CD4-positive, alpha-beta T cell treated with Interleukin-17A for 1 hour (primary cell): ENCODE results near the gene JAKMIP1.

ENCODE experiments used
- DNase-seq: peaks from one replicate; pipeline ENCODE4 v3.0.0-alpha.2; 2020

The JAKMIP1 gene

GRCh38 chr4:6199422-6199921 lies 877 bp downstream of the JAKMIP1 start:
- DNase-seq: peak; percentile 56

- DNase-seq: peak; percentile 23
These were observed 1.5 kb downstream of the JAKMIP1 start for GRCh38 chr4:6198768-6199421.

DNA sequence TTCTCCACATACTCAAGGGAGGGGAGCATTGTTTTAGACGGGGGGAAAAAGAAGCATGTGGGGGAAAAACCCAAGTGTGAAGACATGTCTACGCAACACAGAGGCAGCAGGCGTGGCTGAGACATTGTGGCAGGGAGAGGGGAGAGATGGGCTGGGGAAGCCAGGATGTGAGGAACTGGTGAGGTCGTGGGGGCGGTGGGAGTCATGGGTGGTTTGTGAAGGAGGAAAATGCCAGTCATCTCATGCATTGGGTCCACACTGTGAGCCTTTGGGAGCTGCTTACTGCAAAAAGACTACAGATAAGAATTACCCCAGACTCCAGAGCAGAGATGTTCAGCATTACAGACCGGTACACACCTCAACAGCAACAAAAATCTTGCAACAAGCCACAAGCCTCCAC lies 2.1 kb downstream of the JAKMIP1 start:
- DNase-seq: peak; percentile 46

- DNase-seq: no peak
These were observed 2.7 kb downstream of the JAKMIP1 start for GRCh38 chr4:6197433-6198174.

GRCh38 chr4:6196871-6197270 lies 3.5 kb downstream of the JAKMIP1 start:
- no peak for DNase-seq

DNA sequence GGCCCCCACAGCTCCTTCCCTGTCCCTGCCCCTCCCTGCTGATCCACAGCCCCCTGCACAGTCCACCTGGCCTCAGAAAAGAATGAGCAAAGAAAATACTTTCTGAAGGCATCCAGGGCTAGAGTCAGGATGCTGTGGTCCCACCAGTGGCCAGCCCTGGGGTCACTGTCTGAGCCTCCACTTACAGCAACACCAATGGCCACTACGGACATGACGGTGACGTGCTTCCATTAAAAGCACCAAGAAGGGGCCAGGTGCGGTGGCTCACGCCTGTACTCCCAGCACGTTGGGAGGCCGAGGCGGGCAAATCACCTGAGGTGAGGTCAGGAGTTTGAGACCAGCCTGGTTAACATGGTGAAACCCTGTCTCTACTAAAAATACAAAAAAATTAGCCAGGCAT lies 4.0 kb downstream of the JAKMIP1 start:
- DNase-seq: no peak

- DNase-seq: no peak
These were observed 4.6 kb downstream of the JAKMIP1 start for GRCh38 chr4:6195602-6196319.

DNA sequence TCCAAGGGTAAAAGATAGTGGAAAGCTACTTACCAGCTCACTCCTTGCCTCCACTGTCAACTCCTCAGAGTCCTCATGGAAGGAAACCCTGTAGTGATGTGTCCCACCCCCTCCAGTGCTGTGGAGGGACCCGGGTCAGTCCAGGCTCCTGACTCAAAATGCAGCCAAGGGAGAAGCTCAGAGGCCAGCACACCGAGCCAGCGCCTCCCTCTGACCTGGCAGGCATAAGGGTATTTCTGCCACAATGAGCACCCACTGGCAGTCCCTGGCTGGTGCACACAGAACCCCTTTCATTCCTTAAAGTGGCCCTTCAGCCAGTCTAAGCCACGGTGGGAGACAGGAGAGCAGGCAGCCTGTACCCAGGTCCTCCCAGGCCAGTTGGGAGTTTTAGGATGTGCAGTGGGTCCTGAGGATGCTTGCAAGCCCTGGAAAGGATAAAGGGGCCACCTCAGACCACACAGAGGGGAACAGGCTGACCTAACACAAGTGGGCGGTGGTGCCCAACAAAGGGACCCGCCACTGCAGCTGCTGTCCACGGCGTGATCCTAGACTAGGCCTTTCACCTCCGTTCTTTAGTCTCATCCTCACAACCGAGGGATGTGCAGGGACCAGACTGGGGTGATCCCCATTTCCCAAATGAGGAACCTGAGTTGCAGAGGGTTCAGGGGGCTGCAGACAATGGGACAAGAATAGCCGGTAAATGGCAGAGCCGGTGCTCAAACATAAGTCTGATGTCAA lies 5.7 kb downstream of the JAKMIP1 start:
- DNase-seq: no peak

- DNase-seq: no peak
These were observed 7.0 kb downstream of the JAKMIP1 start for GRCh38 chr4:6193399-6193798.

DNA sequence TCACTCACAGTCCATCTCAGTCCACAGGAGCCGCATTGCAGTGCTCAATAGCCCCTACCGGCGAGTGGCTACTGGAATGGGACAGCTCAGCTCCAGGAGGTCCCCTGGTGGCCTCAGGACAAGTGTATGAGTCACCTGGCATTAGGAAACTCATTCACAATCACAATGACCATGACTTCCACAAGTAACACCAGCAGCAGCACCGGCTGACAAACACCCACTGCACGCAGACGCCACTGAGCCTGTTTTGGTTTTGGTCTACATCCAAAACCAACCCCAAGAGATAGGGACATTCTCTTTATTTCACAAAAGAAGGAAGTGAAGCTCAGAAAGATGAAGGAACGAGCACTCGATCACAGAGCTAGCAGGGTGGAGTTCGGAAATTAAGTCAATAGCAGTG lies 8.1 kb downstream of the JAKMIP1 start:
- DNase-seq: no peak

DNA sequence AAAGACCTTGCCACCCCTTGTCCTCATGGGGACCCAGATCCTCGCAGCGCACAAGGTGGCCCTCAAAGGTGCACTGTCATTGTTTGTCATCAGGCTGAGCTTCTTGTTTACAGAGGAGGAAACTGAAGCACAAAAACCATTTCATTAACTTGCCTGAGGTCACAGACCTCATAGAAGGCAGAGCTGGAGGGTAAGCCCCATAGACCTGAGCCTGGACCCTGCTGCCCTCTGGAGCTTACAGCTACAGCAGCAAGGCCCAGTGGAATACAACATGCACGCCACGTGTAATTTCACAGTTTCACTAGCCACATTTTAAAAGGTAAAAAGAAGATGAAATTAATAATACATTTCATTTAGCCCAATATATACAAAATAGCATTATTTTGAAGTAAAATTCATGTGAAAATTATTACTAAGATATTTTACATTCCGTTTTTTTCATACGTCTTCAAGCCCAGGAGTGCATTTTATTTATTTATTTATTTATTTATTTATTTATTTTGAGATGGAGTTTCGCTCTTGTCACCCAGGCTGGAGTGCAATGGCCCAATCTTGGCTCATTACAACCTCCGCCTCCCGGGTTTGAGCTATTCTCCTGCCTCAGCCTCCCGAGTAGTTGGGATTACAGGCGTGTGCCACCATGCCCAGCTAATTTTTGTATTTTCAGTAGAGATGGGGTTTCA lies 8.8 kb downstream of the JAKMIP1 start:
- no peak for DNase-seq

DNA sequence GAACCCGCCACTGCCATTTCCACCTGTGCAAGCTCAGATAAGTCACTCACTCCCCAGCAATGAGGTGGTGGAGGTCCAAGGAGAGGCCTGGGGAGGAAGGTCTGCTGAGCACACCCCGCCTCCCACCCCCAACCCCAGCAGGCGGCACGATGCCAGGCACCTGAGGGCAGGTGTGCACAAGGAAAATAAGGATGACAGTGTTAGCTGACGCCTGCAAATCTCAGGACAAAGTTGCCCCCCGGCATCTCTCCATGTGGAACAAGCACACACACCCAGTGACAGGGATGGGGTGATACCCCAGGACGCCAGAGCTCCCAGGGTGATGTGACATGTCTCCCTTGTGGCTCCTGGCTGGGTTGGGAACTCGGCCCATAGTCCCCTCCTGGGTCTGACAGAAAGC lies 9.9 kb downstream of the JAKMIP1 start:
- no peak for DNase-seq

GRCh38 chr4:6189511-6189910 lies 10.8 kb downstream of the JAKMIP1 start:
- no peak for DNase-seq

GRCh38 chr4:6188687-6189305 lies 11.6 kb downstream of the JAKMIP1 start:
- DNase-seq: no peak

DNA sequence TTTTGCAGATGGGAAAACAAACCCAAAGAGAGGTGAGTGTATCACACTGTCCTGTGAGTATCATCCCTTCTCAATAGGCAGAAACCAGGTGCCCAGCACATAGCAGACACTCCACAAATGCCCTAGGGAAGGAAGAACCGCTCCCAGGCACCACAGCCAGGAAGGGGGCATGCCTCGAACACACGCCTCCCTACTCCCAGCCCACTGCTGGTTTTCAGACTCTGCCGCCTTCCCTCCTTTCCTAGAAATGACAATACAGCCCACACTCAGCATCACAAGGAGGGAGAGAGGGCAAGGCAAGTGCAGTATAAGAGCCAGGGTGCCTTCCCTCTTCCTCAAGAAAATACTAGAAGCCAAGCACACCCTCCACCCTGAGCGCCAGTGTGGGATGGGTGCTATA lies 16.2 kb downstream of the JAKMIP1 start:
- DNase-seq: no peak

GRCh38 chr4:6183740-6184139 lies 16.6 kb downstream of the JAKMIP1 start:
- peak; percentile 41 for DNase-seq

DNA sequence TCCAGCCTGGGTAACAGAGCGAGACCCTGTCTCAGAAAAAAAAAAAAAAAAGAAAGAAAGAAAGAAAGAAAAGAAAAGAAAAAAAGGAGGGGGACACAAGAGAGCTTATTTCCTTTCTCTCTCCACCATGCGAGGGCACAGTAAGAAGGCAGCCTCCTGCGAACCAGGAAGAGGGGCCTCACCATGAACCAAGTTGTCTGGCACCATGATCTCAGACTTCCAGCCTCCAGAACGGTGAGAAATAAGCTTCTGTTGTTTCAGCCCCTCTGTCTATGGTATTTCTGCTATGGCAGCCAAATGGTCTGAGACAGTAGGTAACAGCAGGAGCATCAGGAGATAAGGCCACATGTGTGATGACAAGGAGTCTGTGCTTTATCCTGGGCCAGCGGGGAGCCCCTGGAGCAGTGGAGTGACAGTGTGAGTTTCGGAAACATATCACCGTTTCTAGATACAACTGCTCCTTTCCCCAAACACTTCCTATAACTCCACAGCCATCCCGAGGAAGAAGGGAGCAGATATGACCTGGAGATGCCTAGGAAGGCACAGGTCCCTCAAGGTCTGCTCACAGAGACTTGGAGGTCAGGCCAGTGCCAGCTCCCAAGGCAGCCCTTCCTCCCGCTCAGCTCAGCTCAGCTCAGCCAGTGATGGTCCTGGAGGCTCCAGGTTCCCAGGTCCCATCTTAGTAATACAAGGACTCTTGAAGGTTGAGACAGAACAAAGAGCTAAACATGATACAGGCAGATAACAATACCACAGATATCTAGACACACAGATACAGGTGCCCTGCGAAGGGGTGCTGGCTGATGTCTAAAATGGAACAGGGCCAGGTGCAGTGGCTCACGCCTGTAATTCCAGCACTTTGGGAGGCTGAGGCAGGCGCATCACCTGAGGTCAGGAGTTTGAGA lies 17.7 kb downstream of the JAKMIP1 start:
- no peak for DNase-seq

DNA sequence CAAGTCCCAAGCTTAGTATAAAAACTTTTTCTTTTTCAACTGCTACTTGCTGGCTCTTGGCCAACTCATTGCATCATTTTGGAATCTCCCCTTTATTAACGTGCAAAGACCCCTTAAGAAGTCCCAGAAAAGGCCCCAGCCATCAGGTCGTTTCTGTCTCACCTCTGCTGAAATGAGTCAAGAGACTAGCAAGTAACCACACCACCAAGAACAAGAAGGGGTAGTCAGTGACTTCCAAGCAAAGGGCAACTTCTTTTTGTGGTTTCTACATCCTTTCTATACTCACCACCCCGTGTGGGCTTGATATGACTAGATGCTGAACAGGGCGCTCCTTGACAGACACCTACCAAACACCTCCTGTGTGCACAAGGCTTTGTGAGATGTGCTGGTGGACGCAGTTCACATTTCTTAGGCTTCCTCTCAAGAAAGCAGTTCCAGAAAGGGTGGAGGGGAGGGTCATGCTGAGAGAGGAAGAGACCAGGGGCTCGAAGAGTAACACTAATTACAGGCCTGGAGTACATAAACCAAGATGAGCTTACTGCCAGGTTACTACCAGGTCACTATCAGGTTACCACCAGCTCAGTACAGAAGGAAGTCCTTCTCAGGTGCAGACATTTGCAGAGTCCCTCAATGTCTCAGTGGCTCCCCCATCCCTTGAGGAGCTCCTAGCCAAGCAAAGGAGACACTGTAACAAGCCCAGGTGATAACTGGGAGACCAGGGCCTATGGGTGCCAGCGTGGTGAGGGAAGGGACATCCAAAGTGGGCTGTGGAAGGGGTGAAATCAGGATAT lies 19.3 kb downstream of the JAKMIP1 start:
- peak; percentile 78 for DNase-seq

GRCh38 chr4:6179362-6179761 lies 21.0 kb downstream of the JAKMIP1 start:
- peak; percentile 50 for DNase-seq

- DNase-seq: no peak
These were observed 21.6 kb downstream of the JAKMIP1 start for GRCh38 chr4:6178757-6179156.
